K562 (cell line): ENCODE results near the gene TLK2. TPM values are rescaled to one million over a fixed set of nuclear protein-coding genes. Genes with fewer than 3 reads are reported as not detected.

Source experiments
- ATAC-seq: fragments of 200-7000 bp; cut with Tn5 transposase; 3 replicates; pipeline ENCODE4 v1.9.1; 2020; ENCODE audit warnings: moderate library complexity
- BruUV-seq: library from RNA; stranded (reverse); fragments of 400-500 nt; replicated peaks from 2 replicates; lab custom pipeline; 2021; lab: Mats Ljungman, UMichigan
- CTCF ChIA-PET: fragments of 300-600 bp; formaldehyde crosslinking; extraction: SDS; loops from one replicate; lab custom pipeline; 2021; ENCODE audit warnings: low intra/inter-chr PET ratio; lab: Yijun Ruan, JAX
- POLR2A ChIA-PET: fragments of 300-600, 350-650 bp; sonication (Branson Sonifier 250); formaldehyde crosslinking; extraction: SDS; loops from one replicate; lab custom pipeline; 2021; ENCODE audit warnings: antibody characterized with exemption, inconsistent platforms; lab: Yijun Ruan, JAX
- DNase-seq, 4 experiments: peaks; one replicate each; pipeline versions ENCODE4 v3.0.0 to v3.0.0-alpha.2; 2011 to 2018; ENCODE audit warnings: low spot score in 3 of 4, mixed read lengths in 3 of 4; ENCODE audit errors: extremely low read depth in 1 of 4
- FAIRE-seq: peaks from 2 replicates; lab custom pipeline; 2011; peaks lifted over from hg19 to GRCh38; lab: Jason Lieb, UNC
- H2AFZ ChIP-seq: 2 replicates; pipeline ENCODE4 v1.6.0; 2011; ENCODE audit warnings: low read depth, low read length, control low read depth, inconsistent platforms
- H3K27ac ChIP-seq: fragments of 200-600 bp; 3 replicates; pipeline ENCODE4 v1.8.0; 2011; ENCODE audit warnings: low read depth, mild to moderate bottlenecking, control low read depth, inconsistent platforms, low read length, moderate library complexity, mixed read lengths; ENCODE audit errors: extremely low read depth
- H3K27me3 ChIP-seq, 2 experiments: fragments of 300-600 bp in 1 of 2; 2 replicates in 1 of 2; 3 replicates in 1 of 2; pipeline versions ENCODE4 v1.6.0 to v1.8.0; 2011; ENCODE audit warnings: inconsistent platforms in 2 of 2, low read length in 2 of 2, mild to moderate bottlenecking in 1 of 2, mixed read lengths in 1 of 2, moderate library complexity in 1 of 2; ENCODE audit not compliant: control insufficient read depth in 2 of 2, insufficient read depth in 2 of 2
- H3K36me3 ChIP-seq: fragments of 300-600 bp; 3 replicates; pipeline ENCODE4 v1.8.0; 2011; ENCODE audit warnings: mild to moderate bottlenecking, low read length, inconsistent platforms; ENCODE audit not compliant: control insufficient read depth, insufficient read depth
- H3K4me1 ChIP-seq, 2 experiments: fragments of 200-600 bp in 1 of 2; replicated peaks in 1 of 2; 2 replicates in 1 of 2; 3 replicates in 1 of 2; pipeline versions ENCODE4 v1.5.1 to v1.8.0; 2011; ENCODE audit warnings: inconsistent platforms in 2 of 2, low read length in 2 of 2, mild to moderate bottlenecking in 1 of 2, mixed read lengths in 1 of 2, moderate library complexity in 1 of 2; ENCODE audit not compliant: control insufficient read depth in 2 of 2, insufficient read depth in 2 of 2
- H3K4me2 ChIP-seq: 2 replicates; pipeline ENCODE4 v1.6.1; 2011; ENCODE audit warnings: low read length, control low read depth, inconsistent platforms, mixed read lengths; ENCODE audit not compliant: insufficient read depth
- H3K4me3 ChIP-seq: fragments of 200-600 bp; sonication (generic), shearing (Covaris generic); 2 replicates; pipeline ENCODE4 v1.5.1; 2016; ENCODE audit warnings: control low read depth, inconsistent platforms
- H3K79me2 ChIP-seq: fragments of 200-600 bp; 3 replicates; pipeline ENCODE4 v1.8.0; 2011; ENCODE audit warnings: low read length, inconsistent platforms; ENCODE audit not compliant: control insufficient read depth, insufficient read depth
- H3K9ac ChIP-seq, 2 experiments: 2 replicates each; pipeline versions ENCODE4 v1.6.0 to v1.6.1; 2011; ENCODE audit warnings: low read depth in 2 of 2, low read length in 2 of 2, control low read depth in 1 of 2, inconsistent platforms in 1 of 2, mild to moderate bottlenecking in 1 of 2, mixed read lengths in 1 of 2; ENCODE audit not compliant: insufficient read depth in 1 of 2
- H3K9me1 ChIP-seq: one replicate; pipeline ENCODE4 v1.6.0; 2011; ENCODE audit warnings: inconsistent platforms, mild to moderate bottlenecking, low read length, moderate library complexity; ENCODE audit not compliant: control insufficient read depth, insufficient read depth
- H3K9me3 ChIP-seq: replicated peaks from 2 replicates; pipeline ENCODE4 v1.5.1; 2011; ENCODE audit warnings: low read depth, low read length, inconsistent platforms; ENCODE audit not compliant: control insufficient read depth, insufficient read depth
- H4K20me1 ChIP-seq: replicated peaks from 2 replicates; pipeline ENCODE4 v1.6.1; 2011; ENCODE audit warnings: low read length, inconsistent platforms, mixed read lengths; ENCODE audit not compliant: control insufficient read depth, insufficient read depth
- BACH1 ChIP-seq: fragments of 200-800 bp; sonication (Bioruptor generic); IDR thresholded peaks from 2 replicates; pipeline ENCODE4 v1.6.1; 2016; ENCODE audit warnings: missing genetic modification characterization, missing compliant biosample characterization
- HMGN3 ChIP-seq: IDR thresholded peaks from 2 replicates; pipeline ENCODE4 v1.6.1; 2011; ENCODE audit warnings: borderline replicate concordance, low read depth, mild to moderate bottlenecking, mixed read lengths, low read length; ENCODE audit not compliant: insufficient read length; ENCODE audit errors: extremely low read depth
- HOXB6 ChIP-seq: fragments of 250-450 bp; sonication (Bioruptor Pico); IDR thresholded peaks from 2 replicates; pipeline ENCODE4 v1.5.1; 2022; ENCODE audit warnings: mild to moderate bottlenecking, borderline replicate concordance
- MAFG ChIP-seq: fragments of 450-650 bp; conservative IDR thresholded peaks from 2 replicates; pipeline ENCODE4 v1.6.1; 2016; ENCODE audit warnings: missing genetic modification characterization, missing compliant biosample characterization
- MIER1 ChIP-seq: fragments of 450-650 bp; IDR thresholded peaks from 2 replicates; pipeline ENCODE4 v1.6.1; 2016; ENCODE audit warnings: antibody characterized with exemption, mild to moderate bottlenecking, low read depth
- PTTG1 ChIP-seq: fragments of 450-650 bp; IDR thresholded peaks from 2 replicates; pipeline ENCODE4 v1.6.1; 2016; ENCODE audit warnings: low read depth, mild to moderate bottlenecking, missing genetic modification characterization, missing compliant biosample characterization
- SMAD1 ChIP-seq: fragments of 150-350 bp; IDR thresholded peaks from 2 replicates; pipeline ENCODE4 v1.6.1; 2014; ENCODE audit warnings: low read length, low read depth; ENCODE audit not compliant: partially characterized antibody
- ZBTB26 ChIP-seq: fragments of 450-650 bp; formaldehyde crosslinking; IDR thresholded peaks from 2 replicates; pipeline ENCODE4 v1.4.0; 2022; ENCODE audit warnings: missing genetic modification characterization
- ZHX1 ChIP-seq: fragments of 150-350 bp; conservative IDR thresholded peaks from 2 replicates; pipeline ENCODE4 v1.6.1; 2014; ENCODE audit warnings: low read length
- ZNF408 ChIP-seq: fragments of 250-450 bp; sonication (Bioruptor Pico); IDR thresholded peaks from 2 replicates; pipeline ENCODE4 v1.4.0; 2020; ENCODE audit warnings: low read depth, mild to moderate bottlenecking, moderate library complexity
- ZNF699 ChIP-seq: fragments of 250-450 bp; sonication (Bioruptor Pico); IDR thresholded peaks from 2 replicates; pipeline ENCODE4 v1.8.0; 2021; ENCODE audit warnings: mild to moderate bottlenecking, moderate library complexity; ENCODE audit not compliant: insufficient replicate concordance
- ZZZ3 ChIP-seq: fragments of 450-650 bp; IDR thresholded peaks from 2 replicates; pipeline ENCODE4 v1.6.1; 2016; ENCODE audit warnings: antibody characterized with exemption, mild to moderate bottlenecking, moderate library complexity
- WGBS: fragments of 100-300 bp; shearing (Covaris generic); methylation state at CpG from one replicate; pipeline ENCODE4 v1.1.6; 2016; ENCODE audit warnings: low coverage, mixed read lengths; ENCODE audit not compliant: insufficient coverage; ENCODE audit errors: missing lambda C conversion rate; 5-methylcytosine and 5-hydroxymethylcytosine counted together
- in situ Hi-C: fragments of 300-500 bp; cut with MboI; formaldehyde crosslinking; loops from 4 replicates; pipeline ENCODE4 v1.15.0; 2018; ENCODE audit warnings: inconsistent platforms, mixed read lengths
- intact Hi-C: fragments of 100-400 bp; cut with micrococcal nuclease; formaldehyde crosslinking; loops from 2 replicates; pipeline ENCODE4 v1.14.2; 2022
- polyA plus RNA-seq, 8 experiments: library from polyadenylated mRNA; depleted of rRNA in 4 of 8; stranded (reverse) in 5 of 8; unstranded in 3 of 8; fragments of >200 nt; fragmentation: Nextera tagmentation in 2 of 8; fragmentation: Illumina TruSeq in 1 of 8; extraction: Ambion mirVana in 2 of 8; extraction: Trizol in 1 of 8; gene quantifications; 2 replicates each; pipeline versions ENCODE4 v1.2.1 to v1.2.3, GENCODE V29; 2011 to 2014; ENCODE audit warnings: inconsistent platforms in 1 of 8, missing spikeins in 1 of 8
- total RNA-seq, 7 experiments: library from RNA; depleted of rRNA in 6 of 7; stranded (reverse); fragments of >200 nt in 6 of 7; fragmentation: Illumina TruSeq in 2 of 7; extraction: Trizol in 2 of 7; gene quantifications; 2 replicates each; pipeline versions ENCODE4 v1.2.1 to v1.2.3, GENCODE V29; 2011 to 2021; ENCODE audit warnings: low replicate concordance in 1 of 7

TLK2 gene
- total and polyA plus RNA-seq, 9 of the 15 experiments (the other 6 are each of a cell fraction or from before 2014, with no cell fraction given) = 10.1 to 51.9 (median 32.4) TPM

- Histone ChIP-seq H3K27me3 (no peaks in the 10 kb centered on the region), H3K9me1 (no peaks in the 10 kb centered on the region), H2AFZ (no peak overlapping the region), H3K9ac (no peak overlapping the region), H3K27ac (no peak overlapping the region), H3K4me2 (no peak overlapping the region), H3K36me3 (peaks cover 45% of the 10 kb centered on the region), H3K79me2 (no peaks in the 10 kb centered on the region), H3K9me3 (no peaks in the 10 kb centered on the region), H3K4me3 (no peak overlapping the region), H4K20me1 (no peaks in the 10 kb centered on the region), H3K4me1 (no peaks in the 10 kb centered on the region)
- FAIRE-seq (no peak), DNase-seq (no peak), ATAC-seq (no peak)
- BruUV-seq = no TSS peak
- intact Hi-C loops (no loop called here), in situ Hi-C loops (no loop called here)
- ChIA-PET POLR2A (interaction anchor here (0.7 kb wide), 1 partner anchor 973 kb away, joined by 3 read pairs; no protein-coding TSS in a partner anchor), CTCF (no interaction called here)
- WGBS = 91% methylated on average over 7 of the region's 7 CpGs
- no peak for TF ChIP-seq ZBTB26 (CRISPR knock-in tag)
- TF ChIP-seq ZHX1 = no peak
- no peak for TF ChIP-seq ZNF408 (CRISPR knock-in tag)
- no peak for TF ChIP-seq SMAD1
- TF ChIP-seq ZZZ3 = no peak
- TF ChIP-seq PTTG1 (tag) = no peak
- TF ChIP-seq MAFG (tag) = no peak
- no peak for TF ChIP-seq BACH1
- TF ChIP-seq HMGN3 = no peak
- no peak for TF ChIP-seq MIER1
- no peak for TF ChIP-seq ZNF699 (CRISPR knock-in tag)
- TF ChIP-seq HOXB6 (CRISPR knock-in tag) = no peak
These were observed 94.3 kb downstream of the TLK2 start for GRCh38 chr17:62572888-62573401.
